Measurements from ENCODE around the gene CRTAC1. TPM values are rescaled to one million over a fixed set of nuclear protein-coding genes. Genes with fewer than 3 reads are reported as not detected.

CRTAC1 gene
- total RNA-seq, 4 donors from 2014 or later, result 17.5 to 35.1 (median 22.9) TPM

DNA sequence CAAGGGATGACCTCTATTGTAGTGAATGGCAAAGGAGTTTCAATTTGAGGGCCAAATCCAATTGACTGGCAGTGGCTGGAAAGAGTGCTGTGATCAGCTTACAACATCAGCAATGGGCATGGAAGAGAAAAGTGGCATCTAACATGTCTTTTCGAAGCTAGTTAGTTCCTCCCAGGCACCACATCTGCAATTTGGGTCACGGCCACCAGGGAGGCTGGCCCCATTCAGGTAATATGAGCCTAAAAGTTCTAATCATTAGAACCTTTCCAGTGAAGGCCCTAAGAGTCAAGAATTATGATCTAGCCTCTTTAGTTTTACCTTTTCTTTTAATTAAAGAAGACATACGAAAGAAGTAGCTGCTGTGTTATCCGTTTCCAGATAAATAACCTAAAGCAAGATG lies 17.3 kb downstream of the CRTAC1 start:
- H3K27ac ChIP-seq, result no peak overlapping the region
- DNase-seq (ENCODE audit: low spot score in 2 of 2), result no peak
- peaks cover 0 to under 1% (median 0%) of the 10 kb centered on the region in 4 donors for H3K4me1 ChIP-seq
- H3K4me3 ChIP-seq, result no peak overlapping the region
- no peaks in the 10 kb centered on the region for H3K36me3 ChIP-seq
- WGBS, 2 donors, result 78% methylated on average over 4 of the region's 4 CpGs
- no peaks in the 10 kb centered on the region for H3K9me3 ChIP-seq
- TF ChIP-seq, protein P1, sequence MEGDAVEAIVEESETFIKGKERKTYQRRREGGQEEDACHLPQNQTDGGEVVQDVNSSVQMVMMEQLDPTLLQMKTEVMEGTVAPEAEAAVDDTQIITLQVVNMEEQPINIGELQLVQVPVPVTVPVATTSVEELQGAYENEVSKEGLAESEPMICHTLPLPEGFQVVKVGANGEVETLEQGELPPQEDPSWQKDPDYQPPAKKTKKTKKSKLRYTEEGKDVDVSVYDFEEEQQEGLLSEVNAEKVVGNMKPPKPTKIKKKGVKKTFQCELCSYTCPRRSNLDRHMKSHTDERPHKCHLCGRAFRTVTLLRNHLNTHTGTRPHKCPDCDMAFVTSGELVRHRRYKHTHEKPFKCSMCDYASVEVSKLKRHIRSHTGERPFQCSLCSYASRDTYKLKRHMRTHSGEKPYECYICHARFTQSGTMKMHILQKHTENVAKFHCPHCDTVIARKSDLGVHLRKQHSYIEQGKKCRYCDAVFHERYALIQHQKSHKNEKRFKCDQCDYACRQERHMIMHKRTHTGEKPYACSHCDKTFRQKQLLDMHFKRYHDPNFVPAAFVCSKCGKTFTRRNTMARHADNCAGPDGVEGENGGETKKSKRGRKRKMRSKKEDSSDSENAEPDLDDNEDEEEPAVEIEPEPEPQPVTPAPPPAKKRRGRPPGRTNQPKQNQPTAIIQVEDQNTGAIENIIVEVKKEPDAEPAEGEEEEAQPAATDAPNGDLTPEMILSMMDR (IDR thresholded peaks at IDR 0.05), result no peak
- TF ChIP-seq EP300 (IDR thresholded peaks at IDR 0.05) (no peak), POLR2A (IDR thresholded peaks at IDR 0.05) (no peak)
- H3K27me3 ChIP-seq, result no peaks in the 10 kb centered on the region

DNA sequence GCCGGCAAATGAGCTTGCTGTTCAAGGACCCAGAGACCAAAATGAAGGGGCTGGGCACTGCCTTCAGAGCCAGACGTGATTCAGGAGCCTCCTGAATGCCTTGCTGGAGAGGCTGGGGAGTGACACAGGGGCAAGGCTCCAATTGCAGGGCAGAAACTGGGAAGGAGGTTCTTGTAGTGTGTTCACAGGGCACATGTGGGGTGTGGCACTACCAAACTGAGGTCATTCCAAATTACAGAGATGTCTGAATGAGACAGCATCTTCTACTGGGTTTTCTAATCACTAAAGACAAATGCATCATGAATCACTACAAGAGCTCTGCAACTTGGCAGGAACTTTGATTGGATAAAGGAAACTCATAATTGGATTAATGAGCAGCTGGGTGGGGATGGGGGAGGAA lies 17.8 kb downstream of the CRTAC1 start:
- Histone ChIP-seq H3K9me3 (no peaks in the 10 kb centered on the region), H3K36me3 (no peaks in the 10 kb centered on the region), H3K4me3 (no peak overlapping the region), H3K27me3 (no peaks in the 10 kb centered on the region), H3K27ac (no peak overlapping the region), H3K4me1 (no peaks in the 10 kb centered on the region)
- 43 to 76% methylated on average over 2 of the region's 2 CpGs for WGBS, 2 donors
- TF ChIP-seq EP300 (IDR thresholded peaks at IDR 0.05) (no peak), POLR2A (IDR thresholded peaks at IDR 0.05) (no peak)
- TF ChIP-seq, protein P1 (IDR thresholded peaks at IDR 0.05), result no peak
- DNase-seq (ENCODE audit: low spot score in 2 of 2), result no peak

DNA sequence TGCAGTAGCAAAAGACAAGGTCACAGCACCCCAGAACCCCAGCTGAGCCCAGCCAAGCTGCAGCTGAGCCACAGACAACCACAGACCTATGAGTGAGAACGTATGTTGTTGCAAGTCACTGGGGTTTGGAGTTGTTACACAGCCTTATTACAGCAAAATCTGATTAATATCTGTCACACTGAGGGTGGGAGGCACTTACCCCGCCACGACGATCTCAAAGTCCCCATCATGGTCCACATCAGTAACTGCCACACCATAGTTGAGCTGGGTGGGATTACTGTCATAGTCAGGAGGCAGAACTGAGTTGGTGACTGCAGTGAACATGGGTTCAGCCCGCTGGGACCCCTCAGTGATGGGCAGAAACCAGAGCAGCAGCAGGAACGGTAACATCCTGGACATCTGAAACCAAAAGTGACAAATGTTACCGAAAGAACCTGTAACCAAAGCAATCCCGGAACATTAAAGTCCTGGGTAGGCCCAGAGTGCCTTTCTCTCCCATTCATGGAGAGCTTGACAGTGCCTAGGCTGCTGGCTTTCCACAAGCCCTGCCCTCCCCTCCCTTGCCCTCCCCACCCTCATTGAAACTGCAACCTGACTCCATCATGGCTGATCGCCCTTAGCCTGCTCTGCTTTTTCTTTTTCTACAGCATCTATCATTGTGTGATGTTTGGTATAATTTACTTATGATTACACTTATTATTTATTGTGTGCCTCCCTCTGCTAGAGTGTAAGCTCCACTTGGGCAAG lies 19.3 kb downstream of the CRTAC1 start:
- H3K27ac ChIP-seq, result no peak overlapping the region
- peaks cover 0 to 3% (median 0%) of the 10 kb centered on the region in 4 donors for H3K4me1 ChIP-seq
- TF ChIP-seq, protein P1 (IDR thresholded peaks at IDR 0.05), result no peak
- TF ChIP-seq POLR2A (IDR thresholded peaks at IDR 0.05), result no peak
- TF ChIP-seq EP300 (IDR thresholded peaks at IDR 0.05), result no peak
- H3K9me3 ChIP-seq, result no peaks in the 10 kb centered on the region
- H3K4me3 ChIP-seq, result no peak overlapping the region
- DNase-seq (ENCODE audit: low spot score in 2 of 2), result no peak
- no peaks in the 10 kb centered on the region for H3K36me3 ChIP-seq
- WGBS, 2 donors, result 75 to 77% methylated on average over 9 of the region's 9 CpGs
- no peaks in the 10 kb centered on the region for H3K27me3 ChIP-seq

DNA sequence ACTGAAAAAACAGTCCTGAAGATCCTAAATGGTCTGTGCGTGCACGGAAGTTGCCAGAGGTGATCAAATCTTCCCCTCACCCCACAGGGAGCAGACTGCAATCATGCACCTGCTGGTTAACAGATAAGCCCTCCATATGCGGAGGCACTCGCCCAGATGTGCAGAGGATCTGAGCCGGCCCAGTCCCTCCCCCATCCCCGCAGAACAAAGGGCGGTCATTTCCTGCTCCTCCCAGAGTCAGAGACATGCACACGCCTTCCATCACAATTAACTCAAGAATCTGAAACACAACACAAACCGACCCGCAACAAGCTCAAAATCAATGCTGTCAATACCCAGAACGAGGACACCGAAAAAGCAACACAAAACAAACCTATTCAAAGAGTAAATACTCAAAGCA lies 24.2 kb downstream of the CRTAC1 start:
- no peak overlapping the region for H3K27ac ChIP-seq
- no peaks in the 10 kb centered on the region for H3K9me3 ChIP-seq
- no peaks in the 10 kb centered on the region for H3K27me3 ChIP-seq
- no peak overlapping the region for H3K4me3 ChIP-seq
- no peak for DNase-seq (ENCODE audit: low spot score in 2 of 2)
- no peak for TF ChIP-seq POLR2A (IDR thresholded peaks at IDR 0.05)
- TF ChIP-seq, protein P1 (IDR thresholded peaks at IDR 0.05), result no peak
- no peak for TF ChIP-seq EP300 (IDR thresholded peaks at IDR 0.05)
- H3K4me1 ChIP-seq, result peaks cover 0 to 4% (median 0%) of the 10 kb centered on the region in 4 donors
- no peaks in the 10 kb centered on the region for H3K36me3 ChIP-seq
- 9 to 16% methylated on average over 12 of the region's 12 CpGs for WGBS, 2 donors

DNA sequence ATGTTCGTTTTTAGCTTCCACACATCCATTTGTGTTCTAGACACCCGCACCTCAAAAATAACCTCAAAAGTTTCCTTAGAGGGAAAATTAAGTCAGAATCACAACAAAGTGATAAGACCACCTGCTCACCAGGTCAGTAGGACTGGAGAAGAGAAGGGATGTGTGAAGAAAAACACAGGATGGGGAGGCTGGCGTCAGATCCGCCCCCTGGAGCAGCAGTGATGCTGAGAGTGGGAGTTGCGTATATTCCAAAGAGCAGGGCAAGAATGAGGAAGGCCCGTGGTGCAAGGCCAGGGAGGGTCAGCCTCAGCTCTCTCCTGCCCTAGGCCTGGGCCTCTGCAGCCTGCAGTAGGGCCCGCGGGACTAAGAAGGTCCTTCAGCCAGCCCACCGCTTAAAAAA lies 28.7 kb downstream of the CRTAC1 start:
- Histone ChIP-seq H3K4me3 (no peak overlapping the region), H3K27me3 (no peaks in the 10 kb centered on the region), H3K36me3 (no peaks in the 10 kb centered on the region), H3K27ac (no peak overlapping the region), H3K4me1 (peaks cover 0 to 4% (median 0%) of the 10 kb centered on the region in 4 donors), H3K9me3 (peaks cover 0 to 26% (median 3%) of the 10 kb centered on the region in 4 donors)
- TF ChIP-seq, protein P1 (IDR thresholded peaks at IDR 0.05), result no peak
- TF ChIP-seq EP300 (IDR thresholded peaks at IDR 0.05) (no peak), POLR2A (IDR thresholded peaks at IDR 0.05) (no peak)
- WGBS, 2 donors, result 82 to 84% methylated on average over 9 of the region's 9 CpGs
- no peak for DNase-seq (ENCODE audit: low spot score in 2 of 2)
